DMS53 treated with DMSO at 0.1 percent for 48 hours (cell line): ENCODE data around the gene HPN.
"Not testable (repeated sequence)": the region's sequence is repeated elsewhere in the genome, so short reads cannot be mapped to it uniquely, and the experiment has no call there.

ENCODE experiments used
- DNase-seq: peaks from one replicate; lab custom pipeline; 2025; ENCODE audit not compliant: unreplicated experiment; lab: John Stamatoyannopoulos, UW

HPN gene

DNA sequence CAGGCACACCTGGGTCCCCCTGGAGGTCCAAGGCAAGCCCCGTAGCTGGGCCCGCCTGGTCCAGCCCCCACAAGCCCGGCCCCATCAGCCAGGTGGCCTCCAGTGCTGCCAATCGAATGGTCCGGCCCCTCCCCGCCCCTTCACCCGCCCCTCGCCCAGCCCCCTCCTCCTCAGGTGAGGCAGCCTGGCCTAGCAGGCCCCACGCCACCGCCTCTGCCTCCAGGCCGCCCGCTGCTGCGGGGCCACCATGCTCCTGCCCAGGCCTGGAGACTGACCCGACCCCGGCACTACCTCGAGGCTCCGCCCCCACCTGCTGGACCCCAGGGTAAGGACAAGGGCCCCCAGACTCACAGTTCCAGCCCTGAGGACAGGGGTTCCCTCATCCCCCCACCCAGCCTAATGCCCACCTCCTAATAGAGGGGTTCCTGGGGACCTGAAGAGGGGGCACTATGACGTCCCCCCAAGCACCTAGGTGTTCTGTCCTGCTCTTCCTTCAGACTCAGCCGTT, at the start of gene HPN:
Gene HPN (plus strand): TSS at position 174 of the 508 bp plus-strand sequence. CDS start 786 bp downstream, outside the sequence.
- peak; percentile 69 for DNase-seq

DNA sequence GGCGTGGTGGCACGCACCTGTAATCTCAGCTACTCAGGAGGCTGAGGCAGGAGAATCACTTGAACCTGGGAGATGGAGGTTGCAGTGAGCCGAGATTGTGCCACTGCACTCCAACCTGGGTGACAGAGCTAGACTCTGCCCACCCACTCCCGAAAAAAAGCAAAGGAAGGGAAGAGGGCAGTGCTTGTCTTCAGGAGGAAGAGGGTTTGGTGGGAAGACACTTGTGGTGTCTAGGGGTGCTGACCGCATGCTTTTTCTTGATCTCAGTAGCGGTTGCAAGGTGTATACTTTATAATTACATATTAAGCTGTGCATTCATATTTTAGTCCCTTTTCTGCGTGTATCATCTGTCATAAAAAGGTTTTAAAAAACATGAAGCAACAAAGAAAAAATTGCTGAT, 48.9 kb upstream of the HPN start:
- DNase-seq, result not testable (repeated sequence)

DNA sequence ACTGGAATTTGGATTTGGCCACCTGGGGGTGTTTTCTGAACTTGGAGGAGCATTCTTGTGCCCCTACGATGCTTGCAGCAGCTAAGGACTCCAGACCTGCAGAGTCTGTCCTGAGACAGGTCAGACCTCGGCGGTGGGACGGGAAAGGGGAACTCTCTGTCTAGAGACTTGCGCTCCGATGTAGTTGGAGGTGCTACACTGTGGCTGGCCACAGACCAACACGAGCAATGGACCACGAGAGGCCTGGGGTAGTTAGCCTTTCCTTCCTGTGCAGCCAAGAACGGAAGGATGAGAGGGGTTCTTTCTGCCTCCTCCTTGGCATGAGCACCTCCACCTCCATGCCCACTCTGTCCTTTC, 47.3 kb upstream of the HPN start:
- DNase-seq, result no peak

DNA sequence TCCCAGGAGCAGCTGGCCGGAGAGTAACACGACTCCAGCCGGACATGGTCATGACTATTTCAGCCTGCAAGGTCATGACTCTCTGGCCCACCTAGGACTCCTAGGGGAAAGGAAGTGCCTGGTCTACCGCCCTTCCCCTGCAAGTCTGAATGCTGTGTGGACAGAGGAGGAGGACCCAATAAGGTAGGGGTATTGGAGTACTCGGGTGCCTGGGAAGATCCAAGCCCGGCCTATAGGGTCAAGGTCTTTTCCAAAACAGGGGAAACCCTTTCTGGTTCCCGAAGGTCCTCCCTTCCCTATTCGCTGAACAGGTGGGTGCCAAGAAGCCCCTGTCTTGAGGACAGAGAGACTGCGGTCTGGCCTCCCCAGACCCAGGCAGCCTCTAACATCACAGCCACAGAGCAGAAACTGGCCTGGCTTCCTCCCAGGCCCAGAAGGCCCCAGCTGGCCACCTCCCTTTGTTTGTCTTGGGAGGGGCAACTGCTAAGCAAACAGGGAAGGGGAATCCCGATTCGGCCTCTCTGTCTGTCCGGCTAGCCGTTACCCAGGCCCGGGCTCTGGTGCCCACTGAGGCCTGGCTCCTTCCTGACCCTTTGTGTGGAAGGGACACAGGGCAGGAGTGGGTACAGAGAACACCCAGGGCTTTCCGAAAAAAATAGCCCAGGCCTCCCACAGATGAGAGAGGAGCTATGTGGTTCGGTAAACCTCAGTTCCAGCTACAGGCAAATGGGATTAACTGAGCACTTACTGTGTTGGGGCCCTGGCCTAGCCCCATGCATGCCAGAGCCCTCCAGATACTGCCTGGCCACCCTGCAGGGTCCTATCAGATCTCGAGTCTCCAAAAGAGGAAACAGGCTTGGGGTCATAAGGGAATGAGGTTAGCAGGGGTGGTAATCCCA, 46.6 kb upstream of the HPN start:
- peak; percentile 93 for DNase-seq

DNA sequence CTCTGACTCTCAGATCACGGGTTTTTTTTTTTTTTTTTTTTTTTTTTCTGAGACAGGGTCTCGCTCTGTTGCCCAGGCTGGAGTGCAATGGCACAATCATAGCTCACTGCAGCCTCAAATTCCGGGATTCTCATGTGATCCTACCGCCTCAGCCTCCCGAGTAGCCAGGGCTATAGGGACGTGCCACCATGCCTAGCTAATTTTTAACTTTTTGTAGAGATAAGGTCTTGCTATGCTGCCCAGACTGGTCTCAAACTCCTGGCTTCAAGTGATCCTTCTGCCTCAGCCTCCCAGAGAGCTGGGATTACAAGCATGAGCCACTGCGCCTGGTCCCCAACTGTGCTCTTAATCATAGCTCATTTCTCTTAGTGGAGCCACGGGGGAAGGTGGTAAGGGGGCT, 46.0 kb upstream of the HPN start:
- DNase-seq, result no peak

DNA sequence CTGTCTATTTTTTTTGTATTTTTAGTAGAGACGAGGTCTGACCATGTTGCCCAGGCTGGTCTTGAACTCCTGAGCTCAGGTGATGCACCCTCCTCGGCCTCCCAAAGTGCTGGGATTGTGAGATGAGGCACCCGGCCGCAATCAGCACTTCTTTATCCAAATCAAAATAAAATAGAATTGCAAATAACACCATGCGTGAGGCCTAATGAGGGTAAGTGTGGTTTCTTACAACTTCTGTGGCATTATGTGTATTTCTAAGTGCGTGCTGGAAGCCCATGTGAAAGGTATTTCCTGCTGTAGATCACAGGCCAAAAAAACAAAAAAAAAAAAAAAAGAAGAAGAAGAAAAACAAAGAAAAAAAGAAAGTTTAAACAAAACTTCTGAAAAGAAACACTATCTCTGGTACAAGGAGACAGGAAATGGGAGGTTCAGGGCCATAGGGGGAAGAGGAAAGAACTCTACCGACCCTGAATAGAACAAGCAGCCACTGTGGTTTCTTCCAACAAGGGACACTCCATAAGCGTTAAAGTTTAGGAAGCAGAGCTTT, 44.4 kb upstream of the HPN start:
- no peak for DNase-seq

DNA sequence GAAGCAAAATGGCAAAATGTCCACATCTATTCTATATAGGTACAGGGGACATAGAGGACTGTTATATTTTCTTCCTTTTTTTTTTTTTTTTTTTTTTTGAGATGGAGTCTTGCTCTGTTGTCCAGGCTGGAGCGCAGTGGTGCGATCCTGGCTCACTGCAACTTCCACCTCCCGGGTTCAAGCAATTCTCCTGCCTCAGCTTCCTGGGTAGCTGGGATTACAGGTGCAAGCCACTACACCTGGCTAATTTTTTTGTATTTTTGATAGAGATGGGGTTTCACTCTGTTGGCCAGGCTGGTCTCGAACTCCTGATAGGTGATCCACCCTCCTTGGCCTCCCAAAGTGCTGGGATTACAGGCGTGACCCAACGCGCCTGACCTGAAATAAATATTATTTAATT, 43.3 kb upstream of the HPN start:
- DNase-seq, result not testable (repeated sequence)

DNA sequence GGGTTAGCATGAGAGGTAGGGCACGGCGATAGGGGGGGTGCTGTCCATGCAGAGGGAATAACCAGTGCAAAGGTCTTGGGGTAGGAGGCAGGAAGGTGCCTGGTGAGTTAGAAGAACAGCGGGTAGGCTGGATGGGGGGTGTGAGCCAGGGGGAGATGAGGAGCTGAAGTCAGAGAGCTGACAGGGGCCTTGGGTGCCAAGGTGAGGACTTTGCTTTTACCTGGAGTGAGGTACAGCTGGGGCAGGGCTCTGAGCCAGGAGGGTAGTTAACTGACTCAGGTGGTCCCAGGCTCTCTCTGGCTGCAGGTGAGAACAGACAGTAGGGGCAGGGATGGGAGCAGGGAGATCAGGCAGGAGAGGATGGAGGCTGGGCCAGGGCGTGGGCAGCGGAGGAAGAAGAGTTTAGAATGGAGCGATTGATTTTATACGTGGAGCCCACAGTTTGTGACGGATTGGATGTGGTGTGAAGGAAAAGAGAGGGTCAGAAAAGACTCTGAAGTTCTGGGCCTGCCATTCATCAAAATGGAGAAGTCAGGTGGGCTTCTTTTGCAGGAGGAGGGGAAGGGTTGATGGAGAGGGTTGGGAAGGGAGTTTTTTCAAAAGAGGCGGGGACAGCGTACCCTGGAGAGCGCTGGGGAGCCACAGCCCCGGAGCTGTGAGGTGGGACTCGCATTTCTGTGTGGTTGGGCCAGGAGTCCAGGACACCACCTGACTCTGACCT, 42.6 kb upstream of the HPN start:
- DNase-seq, result no peak

DNA sequence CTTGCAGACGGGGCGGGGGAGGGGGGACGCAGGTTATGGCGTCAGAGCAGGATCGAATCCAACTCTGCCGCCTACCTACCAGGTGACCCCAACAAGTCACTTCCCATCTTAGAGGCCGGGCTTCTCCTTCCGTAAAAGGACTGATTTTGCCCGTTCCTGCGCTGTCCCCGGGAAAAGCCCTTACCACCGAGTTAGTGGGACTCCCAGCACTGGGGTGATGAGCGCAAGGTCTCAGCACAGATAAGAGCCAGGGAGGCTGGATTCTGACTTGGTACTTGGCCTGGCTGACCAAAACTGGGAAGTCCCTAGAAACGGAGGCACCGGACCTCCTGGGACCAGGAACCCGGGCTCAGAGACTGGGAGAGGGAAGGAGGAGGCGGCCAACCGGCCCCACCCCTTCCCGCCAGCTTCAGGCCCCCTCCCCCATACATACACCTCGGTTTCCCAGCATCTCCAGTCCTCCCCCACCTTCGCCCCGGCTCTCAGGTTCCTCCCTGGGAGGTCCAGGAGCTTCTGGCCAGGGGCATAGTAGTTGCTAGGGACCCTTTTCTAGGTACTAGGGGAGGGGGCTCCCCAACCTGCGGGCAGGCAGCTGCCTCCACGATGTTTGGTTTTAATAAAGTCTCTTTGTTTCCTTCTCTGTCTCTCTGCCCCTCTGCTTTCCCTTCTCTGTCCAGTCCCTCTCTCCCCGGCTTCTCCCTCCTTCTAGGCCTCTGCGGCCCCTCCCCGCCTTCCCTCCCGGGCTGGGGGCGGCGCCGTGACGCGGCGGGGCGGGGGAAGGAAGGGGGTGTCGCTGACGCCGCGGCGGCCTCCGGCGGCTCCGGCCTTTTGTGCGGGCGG, 41.8 kb upstream of the HPN start, which contains the start of gene GRAMD1A:
Gene GRAMD1A (plus strand): TSS at position 826 of the 840 bp plus-strand sequence. CDS start 156 bp downstream, outside the sequence.
- DNase-seq, result peak; percentile 80

DNA sequence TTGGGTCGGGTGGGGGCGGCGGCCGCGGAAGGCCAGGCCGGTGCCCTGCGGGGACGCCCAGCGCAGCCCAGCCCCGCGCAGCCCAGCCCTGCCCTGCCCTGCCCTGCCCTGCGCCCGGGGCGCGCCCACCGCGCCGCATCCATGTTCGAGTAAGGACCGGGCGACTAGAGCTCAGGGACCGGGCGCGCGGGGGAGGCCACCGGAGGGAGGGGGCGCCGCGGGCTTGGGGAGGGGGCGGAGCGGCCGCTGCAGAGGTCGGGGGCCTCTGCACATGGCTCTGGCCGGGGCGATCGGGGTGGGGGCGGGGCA, 41.2 kb upstream of the HPN start:
- DNase-seq, result no peak

DNA sequence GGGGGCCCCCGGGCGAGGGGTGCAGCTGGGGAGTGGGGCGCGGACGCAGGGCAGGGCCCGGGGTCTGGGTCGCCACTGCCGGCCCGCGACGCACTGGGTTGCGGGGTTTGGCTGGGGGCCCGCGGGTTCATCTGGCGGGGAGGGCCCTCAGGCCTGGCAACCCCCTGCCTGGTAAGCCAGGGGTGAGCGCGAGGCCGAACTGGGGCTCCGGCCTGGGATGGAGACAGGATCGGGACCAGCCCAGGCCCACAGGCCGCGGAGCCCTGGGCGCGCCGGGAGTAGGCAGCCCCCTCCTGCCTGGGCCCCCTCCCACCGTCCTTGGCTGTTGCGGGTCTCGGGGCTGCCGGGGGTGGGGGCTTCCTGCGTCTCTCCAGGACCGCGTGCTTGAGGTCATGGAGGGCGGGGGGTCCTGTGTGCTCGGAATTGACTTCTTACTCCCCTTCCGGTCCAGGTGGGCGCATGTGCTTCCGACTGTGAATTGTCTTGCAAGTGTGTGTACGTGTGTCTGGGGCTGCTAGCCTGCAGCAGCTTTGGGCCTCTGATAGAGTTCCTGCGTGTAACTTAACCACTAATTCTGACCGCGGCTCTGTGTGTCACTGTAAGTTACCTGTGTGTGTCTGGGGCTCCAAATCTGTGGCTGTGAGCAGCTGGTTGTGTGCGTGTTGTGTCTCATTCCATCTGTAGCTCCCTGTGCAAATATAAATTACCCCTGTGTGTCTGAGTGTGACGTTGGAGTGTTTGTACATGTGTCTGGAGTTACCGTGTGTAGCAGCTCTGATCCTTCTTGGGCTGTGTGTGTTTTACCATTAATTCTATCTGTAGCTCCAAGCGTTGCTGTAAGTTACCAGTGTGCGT, 40.6 kb upstream of the HPN start:
- peak; percentile 87 for DNase-seq

DNA sequence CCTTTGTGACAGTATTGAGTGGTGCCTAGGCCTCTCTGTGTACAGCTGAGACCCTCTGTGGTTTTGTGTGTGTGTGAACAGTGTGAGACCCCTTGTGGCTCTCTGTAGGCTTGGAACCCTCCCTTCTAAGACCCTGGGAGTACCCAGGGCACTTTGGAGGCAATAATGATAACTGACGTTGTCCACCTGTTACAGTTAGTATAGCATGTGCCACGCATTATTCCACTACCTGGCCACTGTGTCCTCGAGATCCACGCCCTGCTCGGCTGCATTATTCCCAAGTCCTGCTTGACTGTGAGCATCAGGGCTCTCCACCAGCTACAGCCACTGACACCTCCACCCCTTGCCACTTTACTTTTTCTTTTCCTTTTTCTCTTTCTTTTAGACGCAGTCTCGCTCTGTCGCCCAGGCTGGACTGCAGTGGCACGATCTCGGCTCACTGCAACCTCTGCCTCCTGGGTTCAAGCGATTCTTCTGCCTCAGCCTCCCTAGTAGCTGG, 39.4 kb upstream of the HPN start:
- no peak for DNase-seq

DNA sequence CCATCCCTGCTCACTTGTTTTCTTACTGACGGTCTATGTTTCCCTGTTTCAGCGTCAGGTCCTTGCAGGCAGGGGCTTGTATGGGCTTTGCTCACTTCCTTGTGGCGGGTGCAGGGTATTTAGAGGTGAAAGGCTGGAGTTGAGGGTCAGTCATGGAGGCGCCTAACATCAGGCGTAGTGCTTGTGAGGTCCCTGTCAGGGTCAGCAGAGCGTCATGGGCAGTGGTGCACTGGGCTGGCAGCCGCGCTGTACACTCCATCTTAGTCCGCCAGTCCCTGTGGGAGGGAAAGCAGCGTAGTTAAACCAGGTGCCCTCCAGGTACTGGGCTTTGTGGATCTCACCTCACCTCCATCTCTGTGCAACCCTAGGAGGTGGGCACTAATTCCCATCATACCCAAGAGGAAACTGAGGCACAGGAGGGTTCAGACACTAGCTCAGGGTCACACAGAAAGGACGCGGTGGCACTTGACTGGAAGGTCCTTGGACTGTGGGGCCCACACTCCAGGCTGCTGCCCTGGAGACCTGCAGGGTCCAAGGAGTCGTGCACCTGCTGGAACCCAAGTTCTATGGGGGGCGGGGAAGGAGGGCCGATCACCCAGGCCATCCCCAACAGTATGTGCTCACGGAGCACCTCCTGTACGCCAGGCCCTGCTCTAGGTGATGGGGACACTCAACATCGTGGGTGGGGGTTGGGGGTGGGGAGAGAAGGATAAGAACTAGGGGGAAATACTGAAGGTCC, 36.8 kb upstream of the HPN start:
- no peak for DNase-seq

DNA sequence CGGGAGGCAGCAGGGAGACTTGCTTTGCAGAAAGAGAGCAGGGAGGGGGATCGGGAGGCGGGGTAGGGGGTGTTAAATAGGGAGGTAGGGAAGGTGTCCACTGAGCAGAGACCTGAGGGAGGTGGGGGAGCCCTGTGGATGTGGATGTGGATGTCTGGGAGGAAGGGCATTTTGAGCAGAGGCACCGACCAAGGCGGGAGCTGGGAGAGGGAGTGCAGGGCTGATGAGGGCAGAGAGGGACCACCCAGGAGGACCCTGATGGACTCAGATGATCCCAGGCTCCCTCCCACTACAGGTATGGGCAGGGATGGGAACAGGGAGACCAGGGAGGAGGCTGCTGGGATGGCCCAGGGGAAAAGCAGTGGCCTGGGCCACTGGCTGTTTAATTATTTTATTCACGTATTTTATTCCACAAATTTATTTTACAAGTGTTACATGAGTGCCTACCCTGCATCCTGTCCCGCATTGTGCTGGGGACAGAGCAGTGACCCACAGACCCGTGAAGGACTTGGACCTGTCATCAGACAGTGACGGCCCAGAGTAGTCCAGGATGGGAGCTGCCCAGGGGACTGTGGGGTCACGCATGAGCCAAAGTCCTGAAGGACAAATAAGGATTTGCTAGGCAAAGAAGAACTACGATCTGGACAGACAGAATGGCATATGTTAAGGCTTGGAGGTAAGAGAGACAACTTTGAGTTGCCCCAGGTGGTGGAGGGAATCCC, 36.1 kb upstream of the HPN start:
- no peak for DNase-seq

DNA sequence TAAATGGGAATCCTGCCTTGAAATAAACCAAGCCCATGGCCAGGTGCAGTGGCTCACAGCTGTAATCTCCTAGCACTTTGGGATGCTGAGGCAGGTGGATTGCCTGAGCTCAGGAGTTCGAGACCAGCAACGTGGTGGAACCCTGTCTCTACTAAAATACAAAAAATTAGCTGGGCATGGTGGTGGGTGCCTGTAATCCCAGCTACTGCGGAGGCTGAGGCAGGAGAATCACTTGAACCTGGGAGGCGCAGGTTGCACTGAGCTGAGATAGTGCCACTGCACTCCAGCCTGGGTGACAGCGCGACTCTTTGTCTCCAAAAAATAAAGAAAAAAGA, 35.5 kb upstream of the HPN start:
- DNase-seq, result not testable (repeated sequence)

DNA sequence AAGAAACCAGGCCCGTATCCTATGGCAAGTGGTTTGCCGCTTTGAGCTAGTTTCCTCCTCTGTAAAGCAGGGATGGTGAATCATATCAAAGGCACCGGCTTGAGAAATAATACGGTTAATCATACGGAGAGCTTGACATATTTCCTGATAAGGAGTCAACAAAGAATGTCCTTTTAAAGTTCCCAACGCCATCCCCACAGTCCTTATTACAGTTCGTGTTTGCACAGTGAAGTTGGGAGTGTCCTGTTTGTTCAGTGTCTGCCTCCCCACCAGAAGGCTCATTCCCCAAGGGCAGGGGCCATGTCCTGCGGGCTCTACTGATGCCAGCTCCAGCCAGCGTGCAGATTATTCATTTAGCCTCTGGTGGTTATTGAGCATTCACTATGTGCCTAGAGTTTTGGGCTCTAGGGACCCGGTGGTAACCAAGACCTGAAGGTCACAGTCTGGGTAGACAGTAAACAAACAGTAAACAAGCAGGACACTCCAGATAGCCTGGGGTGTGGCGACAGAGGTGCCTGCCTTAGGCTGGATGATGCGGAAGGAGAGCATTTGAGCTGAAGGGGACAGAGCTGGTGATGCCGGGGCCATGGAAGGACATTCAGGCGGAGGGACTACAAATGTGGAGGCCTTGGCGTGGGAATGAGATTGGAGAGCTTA, 35.1 kb upstream of the HPN start:
- DNase-seq, result peak; percentile 70

DNA sequence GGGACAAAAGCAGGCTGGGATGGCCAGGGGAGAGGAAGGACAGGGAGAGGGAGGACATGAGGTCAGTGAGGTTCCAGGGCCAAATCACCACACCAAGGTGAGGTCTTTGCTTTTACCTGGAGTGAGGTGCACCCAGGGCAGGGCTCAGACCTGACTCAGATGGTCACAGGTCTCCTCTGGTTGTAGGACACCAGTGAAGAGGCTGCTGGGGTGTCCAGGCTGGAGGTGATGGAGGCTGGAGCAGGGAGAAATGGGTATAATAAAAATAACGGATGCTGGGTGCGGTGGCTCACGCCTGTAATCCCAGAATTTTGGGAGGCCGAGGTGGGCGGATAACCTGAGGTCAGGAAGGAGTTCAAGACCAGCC, 34.5 kb upstream of the HPN start:
- DNase-seq, result no peak

DNA sequence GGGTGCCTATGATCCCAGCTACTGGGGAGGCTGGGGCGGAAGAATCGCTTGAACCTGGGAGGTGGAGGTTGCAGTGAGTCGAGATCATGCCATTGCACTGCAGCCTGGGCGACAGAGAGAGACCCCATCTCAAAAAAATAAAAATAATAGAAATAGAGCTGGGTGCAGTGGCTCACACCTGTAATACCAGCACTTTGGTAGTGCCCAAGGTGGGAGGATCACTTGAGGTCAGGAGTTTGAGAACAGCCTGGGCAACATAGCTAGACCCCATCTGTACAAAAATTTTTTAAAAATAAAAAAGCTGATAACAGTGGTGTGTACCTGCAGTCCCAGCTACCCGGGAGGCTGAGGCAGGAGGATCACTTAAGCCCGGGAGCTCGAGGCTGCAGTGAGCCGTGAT, 34.1 kb upstream of the HPN start:
- DNase-seq, result not testable (repeated sequence)
